GM19452 (cell line): Measurements from ENCODE around the gene STAT3.
A peak's percentile ranks its signal among the peaks of the same experiment; 100 is the strongest.
"Not testable (repeated sequence)": the region's sequence is repeated elsewhere in the genome, so short reads cannot be mapped to it uniquely, and the experiment has no call there.

Source experiments
- ATAC-seq: cut with Tn5 transposase; IDR thresholded peaks from one replicate; pipeline ENCODE4 v1.9.1; 2021; ENCODE audit not compliant: unreplicated experiment

Gene STAT3

DNA sequence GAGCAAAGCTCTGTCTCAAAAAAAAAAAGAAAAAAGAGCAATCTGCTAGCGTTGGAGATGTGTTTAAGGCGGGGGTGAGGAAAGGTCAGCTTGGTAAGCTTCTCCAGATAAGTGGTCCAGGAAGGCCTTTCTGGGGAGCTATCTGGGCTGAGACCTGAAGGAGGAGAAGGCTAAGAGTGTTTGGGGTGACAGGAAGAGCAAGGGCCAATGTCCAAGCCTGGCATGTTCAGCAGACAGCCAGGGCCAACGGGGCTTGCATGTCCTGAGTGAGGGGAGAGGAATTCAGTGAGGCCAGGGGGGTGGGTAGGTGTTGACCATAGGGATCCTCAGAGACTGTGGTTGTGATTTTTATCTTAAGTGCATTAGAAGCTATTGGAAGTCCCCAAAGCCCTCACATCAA is 84.5 kb downstream of the STAT3 start:
- no peak for ATAC-seq

GRCh38 chr17:42301022-42301421 is 87.2 kb downstream of the STAT3 start:
- no peak for ATAC-seq

GRCh38 chr17:42299913-42300312 is 88.3 kb downstream of the STAT3 start:
- ATAC-seq, result not testable (repeated sequence)

DNA sequence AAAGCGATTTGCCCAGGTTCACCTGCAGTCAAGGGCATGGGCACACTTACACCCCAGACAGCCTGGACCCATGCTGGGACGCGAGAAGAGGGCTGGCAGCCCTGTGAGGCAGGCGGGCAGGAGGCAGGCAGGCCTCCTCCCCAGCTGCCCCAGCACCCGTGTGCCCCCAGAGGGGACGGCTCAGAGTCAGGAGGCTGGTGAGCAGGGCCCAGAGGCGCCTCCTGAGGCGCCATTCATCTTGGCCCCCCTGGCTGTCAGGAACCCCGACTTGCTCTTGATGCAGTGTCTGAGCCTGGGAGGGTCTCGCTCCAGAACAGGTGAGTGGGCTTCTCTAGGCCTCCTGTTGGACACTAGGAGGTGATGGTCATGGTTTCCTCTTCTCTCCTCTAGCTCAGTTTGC is 88.9 kb downstream of the STAT3 start:
- not testable (repeated sequence) for ATAC-seq

- not testable (repeated sequence) for ATAC-seq
These were observed 90.5 kb downstream of the STAT3 start for GRCh38 chr17:42297775-42298174.

GRCh38 chr17:42296012-42296411 is 92.2 kb downstream of the STAT3 start:
- ATAC-seq, result no peak

DNA sequence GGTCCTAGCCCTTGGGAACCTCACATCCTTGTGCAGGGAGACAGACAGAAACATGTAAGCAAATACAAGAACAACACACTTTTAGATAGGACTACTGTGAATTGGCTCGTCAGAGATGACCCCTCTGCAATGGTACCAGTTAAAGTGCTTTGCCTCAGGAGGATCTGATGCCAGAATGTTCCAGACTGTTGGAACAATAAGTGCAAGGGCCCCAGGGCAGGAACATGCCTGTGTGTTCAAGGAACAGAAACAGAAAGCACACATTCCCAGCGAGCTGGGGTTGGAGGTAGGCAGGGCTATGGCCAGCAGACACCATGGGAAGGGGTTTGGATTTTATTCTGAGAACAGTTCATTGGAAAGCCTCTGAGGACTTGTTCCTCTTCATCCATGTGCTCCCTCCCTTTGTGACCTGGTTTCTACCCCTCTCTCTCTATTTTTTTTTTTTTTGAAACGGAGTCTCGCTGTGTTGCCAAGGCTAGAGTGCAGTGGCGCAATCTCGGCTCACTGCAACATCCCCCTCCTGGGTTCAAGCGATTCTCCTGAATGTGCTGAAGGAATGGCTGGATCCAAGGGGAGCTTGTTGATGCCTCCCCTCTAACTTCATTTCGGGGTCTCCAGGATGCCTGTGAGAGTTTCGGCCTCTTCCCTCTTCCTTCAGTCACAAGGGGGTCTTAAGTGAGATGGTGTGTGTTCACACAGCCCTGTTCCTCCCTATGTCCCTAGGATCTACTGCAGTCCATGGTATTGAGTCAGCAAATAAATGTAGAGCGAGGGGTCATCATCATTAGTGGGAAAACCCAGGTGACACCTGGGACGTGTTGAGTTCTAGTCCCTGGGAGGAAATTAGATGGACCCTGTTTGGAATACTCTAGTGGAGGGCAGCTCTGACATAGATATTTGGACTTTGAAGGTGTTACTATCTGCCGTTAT is 93.5 kb downstream of the STAT3 start:
- ATAC-seq, result no peak

GRCh38 chr17:42291129-42291528 is 97.1 kb downstream of the STAT3 start:
- no peak for ATAC-seq

DNA sequence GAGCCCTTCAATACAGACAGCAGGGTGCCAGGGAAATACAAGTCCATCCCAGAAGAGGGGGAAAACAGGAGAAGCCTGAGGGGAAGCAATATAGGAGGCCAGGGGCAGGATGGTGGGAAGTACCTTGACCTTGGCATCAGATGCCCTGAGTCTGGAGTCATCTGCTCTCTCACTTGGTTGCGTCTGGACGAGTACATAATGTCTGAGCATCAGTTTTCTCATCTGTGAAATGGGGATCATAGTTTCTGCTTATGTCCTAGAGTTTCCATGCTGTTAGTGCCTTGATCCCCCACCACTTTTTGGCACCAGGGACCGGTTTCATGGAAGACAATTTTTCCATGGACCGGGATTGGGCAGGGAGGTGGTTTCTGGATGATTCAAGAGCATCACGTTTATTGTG is 97.7 kb downstream of the STAT3 start:
- no peak for ATAC-seq

GRCh38 chr17:42289611-42290181 is 98.5 kb downstream of the STAT3 start:
- ATAC-seq, result no peak

DNA sequence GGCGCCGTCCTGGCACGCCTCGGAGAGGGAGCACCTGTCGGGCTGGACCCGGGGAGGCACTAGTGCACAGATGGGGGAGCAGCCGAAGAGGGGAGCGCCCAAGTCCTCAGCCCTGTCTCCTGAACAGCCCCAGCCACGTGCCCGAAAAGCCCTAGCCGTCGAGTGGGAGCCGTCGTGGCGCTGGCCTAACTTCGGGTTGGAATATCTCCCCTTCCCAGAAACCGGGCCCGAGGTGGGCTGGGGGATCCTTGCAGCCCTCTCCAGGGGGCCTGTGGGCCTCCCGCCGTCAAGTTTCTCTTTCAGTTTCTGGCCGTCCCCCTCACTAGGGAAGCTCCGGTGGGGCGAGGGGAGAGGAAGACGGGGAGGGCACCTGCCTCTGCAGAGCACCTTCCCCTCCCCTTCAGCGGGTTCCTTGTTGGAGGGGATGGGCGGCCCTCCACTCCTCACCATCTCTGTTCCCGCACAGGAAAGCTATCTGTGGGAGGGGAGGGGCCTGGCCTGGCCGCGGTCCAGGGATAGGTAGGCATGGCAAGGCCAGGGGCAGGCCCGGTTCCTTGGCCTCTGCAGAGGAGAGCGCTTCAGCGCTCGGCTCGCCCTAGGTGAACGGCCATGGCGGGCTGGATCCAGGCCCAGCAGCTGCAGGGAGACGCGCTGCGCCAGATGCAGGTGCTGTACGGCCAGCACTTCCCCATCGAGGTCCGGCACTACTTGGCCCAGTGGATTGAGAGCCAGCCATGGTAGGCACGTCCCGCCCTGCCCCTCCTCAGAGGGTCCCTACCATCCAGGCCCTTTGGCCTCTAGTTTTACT is 99.2 kb downstream of the STAT3 start:
- peak; percentile 22 for ATAC-seq

- peak; percentile 62 for ATAC-seq
These were observed 100.1 kb downstream of the STAT3 start, which contains the start of gene STAT5A for GRCh38 chr17:42287977-42288802. TSS of gene STAT5A (plus strand) at chr17:42288498. CDS start at chr17:42289412, 914 bp downstream.

DNA sequence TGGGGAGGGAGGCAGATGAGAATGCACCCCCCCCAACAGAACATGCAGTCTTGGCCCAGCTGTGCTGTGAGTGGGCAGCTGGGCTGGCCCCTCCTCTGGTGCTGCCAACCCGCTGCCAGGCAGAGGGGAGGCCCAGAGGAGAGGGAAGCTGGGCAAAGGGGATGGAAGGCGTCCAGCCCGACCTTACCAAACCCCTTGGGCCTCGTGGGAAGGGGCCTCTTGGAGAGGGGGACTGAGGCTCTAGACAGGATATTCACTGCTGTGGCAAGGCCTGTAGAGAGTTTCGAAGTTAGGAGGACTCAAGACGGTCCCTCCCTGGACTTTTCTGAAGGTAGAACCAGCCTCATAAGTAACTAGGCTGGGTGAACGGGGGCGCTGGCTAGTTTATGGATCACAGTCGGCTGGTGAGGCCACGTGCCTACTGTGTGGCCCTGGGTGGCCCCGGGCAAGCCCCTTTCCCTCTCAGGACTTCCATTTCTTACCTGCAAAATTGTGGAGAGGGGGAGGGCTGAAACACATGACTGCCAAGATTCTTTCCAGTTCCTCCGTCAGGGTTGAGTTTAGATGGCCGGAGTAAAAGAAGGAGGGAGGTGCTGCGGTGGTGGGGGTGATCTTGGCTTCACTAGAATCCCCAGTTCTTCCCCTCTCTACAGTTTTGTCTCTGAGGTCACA is 100.8 kb downstream of the STAT3 start:
- no peak for ATAC-seq

- no peak for ATAC-seq
These were observed 101.6 kb downstream of the STAT3 start for GRCh38 chr17:42286411-42287221.

DNA sequence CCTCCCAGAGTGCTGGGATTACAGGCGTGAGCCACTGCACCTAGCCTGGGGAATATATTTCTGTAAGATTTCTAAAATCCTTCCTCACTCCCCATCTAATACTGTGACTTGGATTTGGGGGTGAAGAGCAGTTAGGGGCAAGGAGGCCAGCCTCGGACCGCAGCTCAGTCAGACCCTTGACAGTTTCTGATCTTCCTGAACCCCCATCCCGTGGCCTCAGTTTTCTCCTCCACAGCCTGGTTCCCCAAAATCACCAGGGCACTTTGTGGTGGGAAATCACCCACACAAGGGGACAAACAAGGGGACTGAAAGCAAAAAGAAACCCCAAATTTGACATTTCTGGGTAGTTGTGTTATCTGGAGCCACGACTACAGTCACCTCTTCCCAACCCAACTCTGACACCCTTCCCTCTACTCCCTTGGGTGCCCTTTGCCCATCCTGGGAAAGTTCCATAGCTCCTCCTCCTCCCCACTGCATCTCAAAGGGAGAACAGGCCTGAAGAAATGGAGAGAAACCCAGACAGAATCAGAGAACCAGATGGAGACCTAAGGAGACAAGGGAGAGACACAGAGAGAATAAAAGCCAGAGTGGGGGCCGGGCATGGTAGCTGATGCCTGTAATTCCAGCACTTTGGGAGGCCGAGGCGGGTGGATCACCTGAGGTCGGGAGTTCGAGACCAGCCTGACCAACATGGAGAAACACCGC is 102.7 kb downstream of the STAT3 start:
- no peak for ATAC-seq

- ATAC-seq, result no peak
These were observed 103.7 kb downstream of the STAT3 start for GRCh38 chr17:42284566-42284965.

- ATAC-seq, result no peak
These were observed 104.2 kb downstream of the STAT3 start for GRCh38 chr17:42284024-42284369.

DNA sequence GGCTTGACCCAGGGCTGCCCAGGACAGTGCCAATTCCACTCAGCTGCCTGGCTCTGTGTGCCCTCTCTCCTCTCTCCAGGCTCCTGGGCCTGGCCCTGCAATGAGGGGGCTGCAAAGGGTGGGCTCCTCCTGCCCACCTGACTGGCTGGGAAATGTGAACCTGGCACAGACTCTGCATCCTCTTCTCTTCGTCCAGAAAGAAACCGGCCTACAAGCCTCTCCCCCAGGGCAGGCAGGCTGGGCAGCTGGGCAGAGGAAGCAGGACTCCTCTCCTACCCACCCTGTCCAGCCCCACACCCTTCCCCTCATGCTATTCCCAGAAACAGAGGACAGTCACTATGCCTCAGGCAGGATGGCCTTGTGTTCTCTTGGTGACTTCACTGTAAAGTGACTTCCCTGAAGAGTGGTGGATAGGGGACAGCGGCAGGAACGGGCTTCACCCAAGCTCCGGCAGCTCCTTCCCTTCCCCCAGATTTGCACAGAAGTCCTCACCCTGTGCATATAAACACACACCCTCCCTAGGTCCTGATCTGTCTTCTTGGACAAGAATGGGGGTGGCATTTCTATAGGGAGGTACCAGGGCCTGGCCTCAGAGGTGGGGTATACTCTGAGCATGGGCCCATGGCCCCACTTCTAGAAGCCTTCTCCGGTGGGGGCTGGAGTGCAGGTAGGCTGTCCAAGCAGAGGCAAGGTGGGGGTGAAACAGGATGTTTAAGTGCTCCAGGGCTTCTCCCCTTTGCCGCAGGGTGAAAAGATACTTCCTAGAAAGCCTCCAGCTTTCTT is 104.8 kb downstream of the STAT3 start:
- ATAC-seq, result no peak
